WTC11 (cell line): Measurements from ENCODE around the gene PSEN2. TPM values are rescaled to one million over a fixed set of nuclear protein-coding genes. Genes with fewer than 3 reads are reported as not detected.
A peak's percentile ranks its signal among the peaks of the same experiment; 100 is the strongest.

ENCODE experiments used
- ATAC-seq: fragments of 200-7000 bp; cut with Tn5 transposase; 2 replicates; pipeline ENCODE4 v1.10.0; 2021; ENCODE audit warnings: mild to moderate bottlenecking, moderate library complexity
- CTCF ChIA-PET: fragments of 300-600 bp; sonication (Branson Sonifier 250); formaldehyde crosslinking; loops from one replicate; lab custom pipeline; 2021; ENCODE audit warnings: antibody characterized with exemption; lab: Charles Lee
- POLR2A ChIA-PET: fragments of 350-600 bp; sonication (Branson Sonifier 250); formaldehyde crosslinking; loops from one replicate; lab custom pipeline; 2021; ENCODE audit warnings: antibody characterized with exemption; lab: Charles Lee
- DNase-seq: peaks from one replicate; pipeline ENCODE4 v3.0.0; 2021; ENCODE audit warnings: low spot score
- H3K27ac Mint-ChIP-seq: 2 replicates; pipeline ENCODE4 v1.8.0; 2021; ENCODE audit warnings: mixed read lengths
- H3K27me3 Mint-ChIP-seq: 2 replicates; pipeline ENCODE4 v1.8.0; 2021; ENCODE audit warnings: low read depth, mild to moderate bottlenecking, moderate library complexity, mixed read lengths
- H3K36me3 Mint-ChIP-seq: 2 replicates; pipeline ENCODE4 v1.8.0; 2021; ENCODE audit warnings: mixed read lengths
- H3K4me1 Mint-ChIP-seq: 2 replicates; pipeline ENCODE4 v1.8.0; 2022; ENCODE audit warnings: mixed read lengths
- H3K4me3 Mint-ChIP-seq: 2 replicates; pipeline ENCODE4 v1.8.0; 2021; ENCODE audit warnings: mild to moderate bottlenecking, moderate library complexity, mixed read lengths
- H3K9me3 Mint-ChIP-seq: 2 replicates; pipeline ENCODE4 v1.8.0; 2021; ENCODE audit warnings: mixed read lengths
- ATF2 ChIP-seq: sonication (generic); formaldehyde crosslinking; IDR thresholded peaks from 2 replicates; pipeline ENCODE4 v1.8.1; 2022; ENCODE audit warnings: low read depth, missing genetic modification reagents, borderline replicate concordance
- CDX4 ChIP-seq: fragments of 250-450 bp; sonication (Bioruptor Pico); IDR thresholded peaks from 2 replicates; pipeline ENCODE4 v1.9.0; 2021; ENCODE audit warnings: moderate library complexity, mild to moderate bottlenecking, inconsistent platforms, borderline replicate concordance
- CTCF ChIP-seq: fragments of 200-600 bp; IDR thresholded peaks from 2 replicates; pipeline ENCODE4 v1.8.0; 2022; ENCODE audit warnings: antibody characterized with exemption
- ELF4 ChIP-seq: sonication (generic); formaldehyde crosslinking; IDR thresholded peaks from 2 replicates; pipeline ENCODE4 v1.8.1; 2022; ENCODE audit warnings: low read depth, mild to moderate bottlenecking, moderate library complexity, missing genetic modification reagents
- ETV6 ChIP-seq: sonication (generic); formaldehyde crosslinking; IDR thresholded peaks from 2 replicates; pipeline ENCODE4 v1.8.1; 2022; ENCODE audit warnings: mild to moderate bottlenecking, missing genetic modification reagents
- HMGXB4 ChIP-seq: sonication (generic); formaldehyde crosslinking; IDR thresholded peaks from 2 replicates; pipeline ENCODE4 v1.8.1; 2023; ENCODE audit warnings: mild to moderate bottlenecking, moderate library complexity, missing genetic modification reagents
- MAX ChIP-seq: sonication (generic); formaldehyde crosslinking; IDR thresholded peaks from 2 replicates; pipeline ENCODE4 v1.8.0; 2022; ENCODE audit warnings: mild to moderate bottlenecking, missing genetic modification reagents
- OVOL2 ChIP-seq: fragments of 250-450 bp; sonication (Bioruptor Pico); IDR thresholded peaks from 2 replicates; pipeline ENCODE4 v1.9.0; 2021; ENCODE audit warnings: mild to moderate bottlenecking, borderline replicate concordance
- PRRX2 ChIP-seq: fragments of 250-450 bp; sonication (Bioruptor Pico); IDR thresholded peaks from 2 replicates; pipeline ENCODE4 v1.8.0; 2021; ENCODE audit warnings: mild to moderate bottlenecking
- SP1 ChIP-seq: sonication (generic); formaldehyde crosslinking; conservative IDR thresholded peaks from 2 replicates; pipeline ENCODE4 v1.8.1; 2022; ENCODE audit warnings: missing genetic modification reagents
- TEAD1 ChIP-seq: sonication (generic); formaldehyde crosslinking; IDR thresholded peaks from 2 replicates; pipeline ENCODE4 v1.8.0; 2022; ENCODE audit warnings: mild to moderate bottlenecking, missing genetic modification reagents
- USF2 ChIP-seq: sonication (generic); formaldehyde crosslinking; IDR thresholded peaks from 2 replicates; pipeline ENCODE4 v1.8.1; 2023; ENCODE audit warnings: mild to moderate bottlenecking, missing genetic modification reagents, moderate library complexity
- ZMAT4 ChIP-seq: fragments of 250-450 bp; sonication (Bioruptor Pico); IDR thresholded peaks from 2 replicates; pipeline ENCODE4 v1.9.0; 2021; ENCODE audit warnings: mild to moderate bottlenecking
- ZNF121 ChIP-seq: sonication (generic); formaldehyde crosslinking; IDR thresholded peaks from 2 replicates; pipeline ENCODE4 v1.8.0; 2023; ENCODE audit warnings: missing genetic modification reagents
- ZNF317 ChIP-seq: sonication (generic); formaldehyde crosslinking; IDR thresholded peaks from 2 replicates; pipeline ENCODE4 v1.8.1; 2023; ENCODE audit warnings: low read depth, mild to moderate bottlenecking, moderate library complexity, missing genetic modification reagents, borderline replicate concordance
- ZNF512 ChIP-seq: sonication (generic); formaldehyde crosslinking; IDR thresholded peaks from 2 replicates; pipeline ENCODE4 v1.8.1; 2022; ENCODE audit warnings: missing genetic modification reagents, borderline replicate concordance
- ZNF532 ChIP-seq: fragments of 250-450 bp; sonication (Bioruptor Pico); IDR thresholded peaks from 2 replicates; pipeline ENCODE4 v1.9.0; 2021; ENCODE audit warnings: mild to moderate bottlenecking, borderline replicate concordance
- total RNA-seq: library from RNA; stranded (reverse); gene quantifications from 3 replicates; pipeline ENCODE4 v1.2.3, GENCODE V29; 2021

The PSEN2 gene
- total RNA-seq, 1 experiment from 2014 or later: 18.4 TPM

GRCh38 chr1:226827968-226828513 lies 42.4 kb upstream of the PSEN2 start:
- peak; percentile 94 for ATAC-seq
- H3K36me3 Mint-ChIP-seq: no peaks in the 10 kb centered on the region
- peak; percentile 98 for DNase-seq
- H3K27me3 Mint-ChIP-seq: peaks cover 2% of the 10 kb centered on the region; the same call in 1 of the 2 replicates
- peaks cover 10% of the 10 kb centered on the region for H3K9me3 Mint-ChIP-seq
- no peak overlapping the region for H3K4me3 Mint-ChIP-seq
- TF ChIP-seq ZNF317 (CRISPR knock-in tag) (no peak), OVOL2 (CRISPR knock-in tag) (no peak), ELF4 (CRISPR knock-in tag) (no peak), TEAD1 (0 out of 2 replicates have a peak, but pooled peaks have one; percentile 29), CTCF (peak; percentile 89), HMGXB4 (CRISPR knock-in tag) (peak; percentile 46; the same call in 1 of the 2 replicates), SP1 (CRISPR knock-in tag) (0 out of 2 replicates have a peak, but pooled peaks have one; percentile 32), ZNF121 (CRISPR knock-in tag) (peak; percentile 23; the same call in 1 of the 2 replicates)
- TF ChIP-seq, all 79 proteins: peak for 5
- no peak overlapping the region for H3K27ac Mint-ChIP-seq
- H3K4me1 Mint-ChIP-seq: peaks cover 13% of the 10 kb centered on the region
- ChIA-PET CTCF (interaction anchor here (0.6 to 4.4 kb wide), 30 partner anchors 11 to 280 kb away, joined by 3 to 40 read pairs (median 3); partner anchors contain the start of gene STUM), POLR2A (no interaction called here)

GRCh38 chr1:226829105-226829504 lies 41.3 kb upstream of the PSEN2 start:
- peaks cover 7% of the 10 kb centered on the region for H3K36me3 Mint-ChIP-seq
- peaks cover 16% of the 10 kb centered on the region for H3K9me3 Mint-ChIP-seq
- ChIA-PET POLR2A (interaction anchor here (0.7 kb wide), 1 partner anchor 181 kb away, joined by 4 read pairs; no protein-coding TSS in a partner anchor), CTCF (interaction anchor here (1.2 to 4.4 kb wide), 6 partner anchors 10 to 203 kb away, joined by 3 to 40 read pairs (median 4); no protein-coding TSS in a partner anchor)
- ATAC-seq (no peak), DNase-seq (no peak)
- H3K4me1 Mint-ChIP-seq: peaks cover 13% of the 10 kb centered on the region
- peaks cover 2% of the 10 kb centered on the region; the same call in 1 of the 2 replicates for H3K27me3 Mint-ChIP-seq
- no peak overlapping the region for H3K4me3 Mint-ChIP-seq
- H3K27ac Mint-ChIP-seq: no peak overlapping the region
- TF ChIP-seq CDX4 (CRISPR knock-in tag): no peak
- no peak for TF ChIP-seq ETV6 (CRISPR knock-in tag)
- TF ChIP-seq USF2: no peak
- no peak for TF ChIP-seq ZNF512 (CRISPR knock-in tag)
- no peak for TF ChIP-seq ZMAT4 (CRISPR knock-in tag)
- TF ChIP-seq MAX (CRISPR knock-in tag): no peak
- TF ChIP-seq PRRX2 (CRISPR knock-in tag): no peak
- TF ChIP-seq HMGXB4 (CRISPR knock-in tag): no peak
- no peak for TF ChIP-seq ATF2 (CRISPR knock-in tag)
- no peak for TF ChIP-seq ZNF532 (CRISPR knock-in tag)
